GM11168 (cell line): Measurements from ENCODE around the gene CD79A.
"Not testable (repeated sequence)": the region's sequence is repeated elsewhere in the genome, so short reads cannot be mapped to it uniquely, and the experiment has no call there.

ENCODE experiments used
- in situ Hi-C: fragments of 300-500 bp; cut with MboI; formaldehyde crosslinking; loops from one replicate; pipeline ENCODE4 v1.12.0; 2022; ENCODE audit warnings: low sequenced_read_pairs; ENCODE audit not compliant: unreplicated experiment

CD79A gene

DNA sequence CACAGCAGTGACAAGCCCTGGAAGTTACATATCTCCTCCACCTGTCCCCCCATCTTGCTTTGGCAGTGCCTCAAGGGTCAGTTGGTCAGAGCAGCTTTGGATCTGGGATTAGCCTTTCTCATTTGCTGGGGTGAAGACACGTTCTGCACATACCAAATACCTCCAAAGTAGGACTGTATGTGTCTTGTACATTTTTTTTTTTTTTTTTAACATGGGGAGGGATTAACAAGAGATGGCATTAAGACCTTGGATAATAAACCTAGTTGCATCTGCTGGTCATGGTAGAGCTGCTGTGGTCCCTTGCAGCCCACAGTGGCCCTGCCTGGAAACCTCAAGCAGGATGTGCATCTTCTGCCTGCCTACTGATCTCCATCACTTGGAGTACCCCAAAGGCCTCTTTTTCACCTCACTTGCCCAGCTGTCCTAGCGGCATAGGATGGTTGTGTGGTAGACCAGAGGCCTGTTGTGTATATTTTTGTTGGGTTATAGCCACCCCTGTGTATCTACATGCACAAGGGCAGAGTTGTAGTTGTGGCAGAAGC lies 14.6 kb upstream of the CD79A start:
- in situ Hi-C loops: no loop called here

DNA sequence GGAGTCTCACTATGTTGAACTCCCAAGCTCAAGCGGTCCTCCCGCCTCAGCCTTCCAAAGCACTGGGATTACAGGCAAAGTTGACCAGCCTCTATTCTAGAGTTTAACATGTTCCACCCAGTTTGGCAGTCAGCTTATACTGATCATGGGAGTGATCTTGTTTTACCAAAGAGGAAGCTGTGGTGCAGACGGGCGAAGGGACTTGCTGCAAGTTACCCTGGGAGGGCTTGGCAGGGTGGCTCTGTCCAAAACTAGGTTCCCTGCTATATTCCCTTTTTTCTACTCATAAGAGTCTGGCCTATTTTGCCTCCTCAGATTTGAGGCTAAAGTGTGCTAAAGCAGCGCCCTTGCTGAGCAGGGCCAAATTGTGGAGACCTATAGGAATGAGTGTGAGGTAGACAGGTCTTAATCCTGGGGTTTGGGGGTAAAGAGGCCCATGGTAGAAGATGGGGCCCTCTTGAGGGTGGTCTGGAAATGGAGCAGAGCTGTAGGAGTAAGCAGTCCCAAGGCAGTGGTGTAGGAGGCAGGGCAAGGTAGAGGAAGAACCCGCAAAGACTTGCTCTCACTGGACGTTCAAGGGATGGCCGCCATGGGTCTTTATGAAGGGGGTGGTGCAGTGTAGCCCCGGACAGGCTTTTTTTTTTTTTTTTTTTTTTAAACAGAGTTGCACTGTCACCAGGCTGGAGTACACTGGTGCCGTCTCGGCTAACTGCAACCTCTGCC lies 13.7 kb upstream of the CD79A start:
- in situ Hi-C loops: no loop called here

GRCh38 chr19:41864374-41864773 lies 12.7 kb upstream of the CD79A start:
- in situ Hi-C loops: no loop called here

DNA sequence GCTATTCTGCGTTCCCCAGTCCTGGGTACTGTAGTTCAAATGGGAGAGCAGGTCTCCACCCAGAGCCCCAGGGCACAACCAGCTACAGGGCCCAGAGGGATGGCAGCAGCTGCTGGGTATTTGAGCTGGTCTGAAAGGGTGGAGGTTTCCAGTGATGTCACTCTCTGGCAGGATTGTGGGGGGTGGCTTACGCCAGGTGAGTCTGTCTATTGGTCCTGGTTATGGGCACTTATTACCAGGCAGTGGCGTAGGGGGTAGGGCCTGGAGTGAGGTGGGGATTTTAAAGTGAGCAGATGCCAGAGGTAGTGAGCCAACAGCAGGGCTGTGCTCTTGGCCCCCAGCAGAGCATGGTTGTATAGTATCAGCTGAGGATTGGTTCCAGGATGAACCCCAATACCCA lies 10.8 kb upstream of the CD79A start:
- in situ Hi-C loops: no loop called here

DNA sequence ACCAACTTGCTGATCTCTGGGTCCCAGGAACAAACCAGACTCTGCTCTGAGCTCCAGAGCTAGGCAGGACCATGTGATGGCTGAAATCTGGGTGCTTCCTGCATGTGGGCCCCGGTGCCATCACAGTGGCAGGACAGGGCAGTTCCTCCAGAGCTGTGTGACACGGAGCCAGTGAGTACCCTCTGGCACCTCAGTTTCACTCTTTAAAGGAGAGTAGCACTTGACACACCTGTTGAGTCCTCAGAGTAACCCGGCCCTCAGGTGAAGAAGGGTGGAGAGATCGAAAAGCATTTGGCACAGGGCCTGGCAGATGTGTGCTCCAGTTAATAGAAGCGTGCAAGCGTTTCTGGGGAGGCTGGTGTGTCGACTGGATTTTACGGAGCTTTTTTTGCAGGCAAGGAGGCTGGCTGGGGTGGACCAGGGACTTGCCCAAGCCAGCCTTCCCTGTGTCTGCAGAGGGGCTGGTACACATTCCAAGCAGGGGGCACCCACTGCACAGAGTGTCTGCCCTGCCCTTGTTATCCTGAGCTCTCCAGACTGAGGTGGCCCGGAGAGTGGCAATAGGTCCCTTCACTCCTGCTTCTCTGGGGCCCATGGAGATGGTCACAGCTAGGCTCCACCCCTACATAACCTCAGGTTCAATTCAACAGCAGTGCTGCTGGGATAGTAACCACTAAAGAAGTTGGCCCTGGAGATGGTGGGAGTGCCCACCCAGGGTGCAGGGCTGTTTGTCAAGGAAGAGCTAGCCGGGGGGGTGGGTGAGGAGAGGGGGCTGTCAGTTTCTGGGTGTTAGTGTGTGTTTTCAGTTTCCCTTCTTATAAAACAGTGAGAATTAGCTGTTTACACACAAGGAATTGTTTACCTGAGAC lies 8.7 kb upstream of the CD79A start:
- in situ Hi-C loops: no loop called here

DNA sequence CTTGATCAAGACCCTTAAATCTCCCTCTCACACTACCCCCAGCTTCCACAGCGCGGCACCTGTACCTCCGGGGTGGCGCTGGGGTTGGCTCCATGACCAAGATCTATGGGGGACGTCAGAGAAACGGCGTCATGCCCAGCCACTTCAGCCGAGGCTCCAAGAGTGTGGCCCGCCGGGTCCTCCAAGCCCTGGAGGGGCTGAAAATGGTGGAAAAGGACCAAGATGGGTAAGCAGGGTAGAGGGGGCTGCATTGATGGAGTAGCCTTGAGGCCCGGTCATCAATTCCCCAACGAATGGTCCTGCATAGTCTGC lies 8.1 kb upstream of the CD79A start:
- in situ Hi-C loops: no loop called here

DNA sequence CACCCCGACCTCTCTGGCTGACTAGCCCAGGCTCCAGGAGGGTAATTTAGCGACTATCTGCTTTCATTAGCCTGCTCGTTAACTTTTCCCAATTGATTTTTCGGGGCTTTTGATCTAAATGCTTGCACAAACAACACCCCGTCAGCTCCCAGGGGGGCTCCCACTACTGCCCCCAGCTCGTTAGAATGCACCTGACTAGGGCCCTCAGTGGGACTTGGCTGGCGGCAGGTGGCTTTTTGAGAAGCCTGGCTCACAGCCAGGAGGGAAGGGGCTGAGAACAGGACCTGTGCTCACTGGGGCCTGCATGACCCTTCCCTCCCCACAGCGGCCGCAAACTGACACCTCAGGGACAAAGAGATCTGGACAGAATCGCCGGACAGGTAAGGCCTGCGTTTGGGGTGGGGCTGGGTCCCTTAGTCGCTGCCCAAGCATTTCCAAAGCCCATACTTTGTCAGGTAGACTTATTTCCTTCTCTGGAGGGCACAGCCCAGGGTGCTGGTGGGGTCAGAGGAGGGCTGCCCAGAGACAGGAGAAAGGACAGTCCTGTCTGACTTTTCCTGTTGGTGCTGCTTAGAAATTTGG lies 7.6 kb upstream of the CD79A start:
- in situ Hi-C loops: no loop called here

DNA sequence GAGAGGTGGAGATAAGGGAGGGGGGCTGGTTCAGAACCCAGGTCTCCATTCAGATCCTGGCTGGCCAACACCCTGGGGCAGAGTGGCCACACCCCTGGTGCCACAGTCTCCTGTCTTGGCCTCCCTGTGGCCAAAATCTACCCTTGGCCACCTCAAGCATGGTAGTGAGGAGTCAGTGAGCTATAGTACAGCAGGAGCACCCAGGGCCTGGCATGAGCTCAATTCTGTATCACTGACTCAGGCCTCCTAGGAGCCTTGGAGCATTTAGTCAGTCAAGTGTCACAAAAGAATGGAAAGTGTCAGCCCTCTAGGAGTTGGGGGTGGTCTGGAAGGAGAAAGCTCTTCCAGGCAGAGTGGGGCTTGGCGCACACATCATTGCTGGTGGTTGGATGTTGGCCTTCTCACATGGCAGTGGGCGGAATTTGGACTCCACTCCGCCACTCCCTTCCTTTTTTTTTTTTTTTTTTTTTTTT lies 6.6 kb upstream of the CD79A start:
- in situ Hi-C loops: loop anchor here (5.0 kb wide), 1 partner anchor 82 kb away; no protein-coding TSS in a partner anchor

DNA sequence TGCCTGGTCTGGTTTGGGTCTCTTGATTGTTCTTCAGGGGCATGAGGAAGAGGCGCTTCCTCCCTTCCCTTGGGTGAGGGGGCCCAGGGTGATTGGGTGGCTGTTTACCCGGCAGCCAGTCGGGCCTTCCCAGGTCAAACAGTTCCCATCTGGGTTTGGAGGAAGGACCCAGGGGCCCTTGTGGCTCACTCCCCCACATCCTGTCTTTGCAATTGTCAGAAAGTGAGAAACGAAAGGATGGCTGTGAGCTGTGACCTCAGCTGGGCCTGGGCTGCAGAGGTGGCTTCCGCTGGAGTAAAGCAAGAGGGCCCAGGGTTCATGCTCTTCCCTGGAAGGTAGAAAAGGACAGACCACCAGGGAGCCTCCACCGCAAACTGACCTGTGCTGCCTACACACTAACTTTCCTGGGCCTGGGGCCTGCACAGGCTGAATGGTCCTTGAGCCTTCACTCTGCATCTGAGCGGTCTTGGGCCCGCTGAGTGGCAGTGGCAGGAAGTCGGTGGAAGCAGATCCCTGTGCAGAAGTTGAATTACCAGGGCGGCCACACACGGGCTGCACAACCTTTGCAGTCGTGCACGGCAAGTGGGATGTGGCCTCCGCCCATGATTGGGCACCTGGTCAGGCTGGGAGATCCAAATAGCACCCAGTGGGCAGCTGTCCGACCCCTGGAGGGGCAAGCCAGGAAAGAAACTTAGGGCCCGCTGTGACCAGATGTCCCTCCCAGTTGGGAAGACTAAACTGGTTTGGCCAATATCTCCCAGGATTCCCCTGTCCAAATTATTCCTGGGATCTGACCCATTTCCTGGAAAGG lies 5.3 kb upstream of the CD79A start:
- in situ Hi-C loops: loop anchor here (5.0 kb wide), 1 partner anchor 81 kb away; no protein-coding TSS in a partner anchor

DNA sequence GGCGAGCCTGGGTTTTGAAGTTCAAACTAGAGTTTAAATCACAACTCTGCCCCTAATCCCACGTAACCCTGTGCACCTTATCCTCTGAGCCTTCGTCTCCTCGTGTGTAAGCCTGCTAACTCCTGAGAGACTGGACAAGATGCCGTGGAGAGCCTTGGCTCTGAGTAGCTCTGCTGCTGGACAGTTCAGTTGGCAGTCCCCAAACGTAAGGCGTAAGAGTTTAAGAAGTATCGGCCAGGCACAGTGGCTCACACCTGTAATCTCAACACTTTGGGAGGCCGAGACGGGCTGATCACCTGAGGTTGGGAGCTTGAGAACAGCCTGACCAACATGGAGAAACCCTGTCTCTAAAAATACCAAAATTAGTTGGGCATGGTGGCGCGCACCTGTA lies 4.7 kb upstream of the CD79A start:
- in situ Hi-C loops: loop anchor here (5.0 kb wide), 1 partner anchor 80 kb away; no protein-coding TSS in a partner anchor

DNA sequence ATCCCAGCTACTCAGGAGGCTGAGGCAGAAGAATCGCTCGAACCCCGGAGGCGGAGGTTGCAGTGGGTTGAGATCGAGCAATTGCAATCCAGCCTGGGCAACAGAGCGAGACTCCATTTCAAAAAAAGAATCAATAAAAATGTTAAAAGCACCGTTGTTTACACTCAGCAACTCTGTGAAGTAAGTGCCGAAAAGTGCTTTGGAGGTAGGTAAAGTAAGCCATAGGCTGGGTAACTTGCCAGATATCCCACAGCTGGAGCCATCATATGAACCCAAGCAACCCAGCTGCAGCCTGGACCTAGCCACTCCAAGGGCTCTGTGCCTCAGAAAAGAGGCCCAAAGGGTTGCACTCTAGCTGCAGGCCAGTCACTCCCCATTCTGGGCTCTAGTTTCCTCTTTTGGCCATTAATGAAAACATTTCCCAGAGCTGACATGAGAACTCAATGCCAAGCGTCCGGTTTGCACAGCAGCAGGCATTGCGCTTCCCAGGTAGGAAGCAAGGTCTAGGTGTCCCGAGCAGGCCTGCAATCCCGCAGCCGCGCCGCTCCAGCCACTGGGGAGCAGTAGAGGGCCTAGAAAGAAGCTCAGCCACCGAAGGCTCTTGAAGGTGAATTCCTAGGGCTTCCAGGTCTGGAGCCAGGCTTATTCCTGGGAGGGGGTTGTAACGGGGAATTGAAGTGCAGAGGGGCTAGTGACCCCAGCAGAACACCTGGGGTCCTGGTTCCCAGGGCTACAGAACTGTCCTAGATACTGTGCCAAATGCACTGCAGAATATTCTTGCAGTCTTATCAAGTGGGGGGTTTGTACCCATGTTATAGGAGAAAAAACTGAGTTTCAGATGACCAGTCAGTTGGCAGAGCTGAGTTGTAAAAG lies 4.1 kb upstream of the CD79A start:
- in situ Hi-C loops: loop anchor here (5.0 kb wide), 1 partner anchor 79 kb away; no protein-coding TSS in a partner anchor

DNA sequence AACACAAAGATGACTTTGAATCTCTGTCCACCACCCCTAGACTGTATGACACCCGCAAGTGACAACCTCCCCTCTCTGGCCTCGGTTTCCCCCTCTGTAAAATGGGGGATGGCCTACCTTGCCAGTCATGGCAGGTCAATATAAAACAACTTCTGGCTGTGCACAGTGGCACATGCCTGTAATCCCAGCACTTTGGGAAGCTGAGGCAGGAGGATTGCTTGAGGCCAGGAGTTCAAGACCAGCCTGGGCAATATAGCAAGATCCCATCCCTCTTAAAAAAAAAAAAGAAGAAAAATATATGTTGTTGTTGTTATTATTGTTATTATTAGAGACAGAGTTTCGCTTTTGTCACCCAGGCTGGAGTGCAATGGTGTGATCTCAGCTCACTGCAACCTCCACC lies 1.1 kb upstream of the CD79A start:
- in situ Hi-C loops: not testable (repeated sequence)

- in situ Hi-C loops: no loop called here
These were observed 1.1 kb downstream of the CD79A start for GRCh38 chr19:41877916-41878905.

DNA sequence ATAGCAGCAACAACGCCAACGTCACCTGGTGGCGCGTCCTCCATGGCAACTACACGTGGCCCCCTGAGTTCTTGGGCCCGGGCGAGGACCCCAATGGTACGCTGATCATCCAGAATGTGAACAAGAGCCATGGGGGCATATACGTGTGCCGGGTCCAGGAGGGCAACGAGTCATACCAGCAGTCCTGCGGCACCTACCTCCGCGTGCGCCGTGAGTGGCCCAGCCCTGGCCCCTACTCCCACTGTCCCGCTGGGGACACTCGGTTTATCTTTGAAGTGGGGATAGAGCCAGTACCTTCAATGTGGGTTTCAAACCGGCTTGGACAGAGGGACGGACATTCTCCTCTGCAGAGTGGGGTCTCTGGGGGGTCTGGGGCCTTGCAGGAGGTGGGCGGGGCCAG lies 2.0 kb downstream of the CD79A start:
- in situ Hi-C loops: no loop called here

DNA sequence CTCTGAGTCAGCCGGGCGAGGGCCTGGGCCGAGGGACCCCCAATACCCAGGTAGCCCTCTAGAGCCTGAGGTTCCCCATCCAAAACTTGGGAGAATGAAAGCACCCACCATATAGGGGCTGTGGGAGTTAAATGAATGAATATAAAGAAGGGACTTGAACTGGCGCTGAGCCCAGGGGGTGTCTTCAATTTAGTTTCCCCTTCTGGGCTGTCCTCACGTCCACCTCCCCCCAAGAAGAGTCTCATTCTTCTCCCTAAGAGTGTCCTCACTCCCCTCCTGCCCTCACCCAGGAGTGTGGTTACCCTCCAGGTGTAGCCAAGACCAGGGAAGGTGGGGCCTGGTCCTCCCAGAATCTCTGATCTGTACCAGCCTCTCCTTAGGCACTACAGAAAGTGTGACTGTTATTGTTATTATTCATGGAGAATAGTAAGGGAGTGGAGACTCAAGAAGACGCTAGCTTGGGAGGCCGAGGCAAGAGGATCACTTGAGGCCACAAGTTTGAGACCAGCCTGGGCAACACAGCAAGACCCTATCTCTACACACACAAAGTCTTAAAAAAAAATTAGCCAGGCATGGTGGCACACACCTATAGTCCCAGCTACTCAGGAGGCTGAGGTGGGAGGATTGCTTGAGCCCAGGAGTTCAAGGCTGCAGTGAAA lies 2.7 kb downstream of the CD79A start:
- in situ Hi-C loops: no loop called here

GRCh38 chr19:41880329-41880708 lies 3.2 kb downstream of the CD79A start:
- in situ Hi-C loops: no loop called here
